Endothelial cell (in vitro differentiated cells): ENCODE measurements around the gene ABLIM1. TPM values are rescaled to one million over a fixed set of nuclear protein-coding genes. Genes with fewer than 3 reads are reported as not detected.

Source experiments
- DNase-seq: peaks from one replicate; pipeline ENCODE4 v3.0.0; 2021; ENCODE audit warnings: low spot score
- H3K27ac Mint-ChIP-seq: one replicate; pipeline ENCODE4 v1.8.0; 2021; ENCODE audit warnings: mixed read lengths, inconsistent platforms; ENCODE audit not compliant: unreplicated experiment
- H3K27me3 Mint-ChIP-seq: one replicate; pipeline ENCODE4 v1.8.0; 2021; ENCODE audit warnings: mild to moderate bottlenecking, moderate library complexity, mixed read lengths, inconsistent platforms; ENCODE audit not compliant: unreplicated experiment
- H3K36me3 Mint-ChIP-seq: one replicate; pipeline ENCODE4 v1.8.0; 2021; ENCODE audit warnings: mild to moderate bottlenecking, low read depth, mixed read lengths, inconsistent platforms; ENCODE audit not compliant: unreplicated experiment
- H3K4me1 Mint-ChIP-seq: one replicate; pipeline ENCODE4 v1.8.0; 2021; ENCODE audit warnings: mild to moderate bottlenecking, mixed read lengths, inconsistent platforms; ENCODE audit not compliant: unreplicated experiment
- H3K4me3 Mint-ChIP-seq: one replicate; pipeline ENCODE4 v1.8.0; 2021; ENCODE audit warnings: mild to moderate bottlenecking, mixed read lengths, inconsistent platforms; ENCODE audit not compliant: unreplicated experiment
- H3K9me3 Mint-ChIP-seq: one replicate; pipeline ENCODE4 v1.8.0; 2021; ENCODE audit warnings: mixed read lengths, inconsistent platforms; ENCODE audit not compliant: unreplicated experiment
- CTCF ChIP-seq: fragments of 200-600 bp; sonication (generic); IDR thresholded peaks from one replicate; pipeline ENCODE4 v1.5.0; 2021; ENCODE audit warnings: antibody characterized with exemption; ENCODE audit not compliant: unreplicated experiment
- total RNA-seq: library from RNA; stranded (reverse); fragmentation: NEBNext Ultra II Directional; extraction: Animal tissue kit (Norgen Biotek cat#: 25700); gene quantifications from one replicate; pipeline ENCODE4 v1.2.1, GENCODE V29; 2021; ENCODE audit not compliant: unreplicated experiment

Gene ABLIM1
- total RNA-seq, 1 donor from 2014 or later: 55.9 TPM

GRCh38 chr10:114477285-114477684 is 180.8 kb downstream of the ABLIM1 start:
- TF ChIP-seq CTCF: no peak
- Mint-ChIP-seq H3K27ac (no peak overlapping the region), H3K36me3 (no peaks in the 10 kb centered on the region)

DNA sequence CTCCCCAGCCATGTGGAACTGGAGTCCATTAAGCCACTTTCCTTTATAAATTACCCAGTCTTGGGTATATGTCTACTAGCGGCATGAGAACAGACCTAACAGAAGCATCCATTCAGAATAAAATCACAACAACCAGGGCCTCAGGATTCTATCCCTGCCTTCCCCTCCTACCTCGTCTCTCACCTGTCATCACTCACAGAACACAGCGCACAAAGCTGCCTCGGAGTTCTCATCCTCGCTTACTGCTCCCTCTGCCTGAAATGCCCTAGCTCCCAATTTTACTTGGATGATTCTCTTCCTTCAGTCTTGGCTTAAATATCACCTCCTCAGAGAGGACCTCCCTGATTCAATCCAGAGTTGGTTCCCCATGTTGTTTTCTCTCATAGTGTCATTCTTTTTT is 183.1 kb downstream of the ABLIM1 start:
- H3K27ac Mint-ChIP-seq: no peak overlapping the region
- H3K27me3 Mint-ChIP-seq: peaks cover 2% of the 10 kb centered on the region
- no peak for TF ChIP-seq CTCF
- peaks cover 17% of the 10 kb centered on the region for H3K4me1 Mint-ChIP-seq
- no peaks in the 10 kb centered on the region for H3K9me3 Mint-ChIP-seq
- DNase-seq: no peak
- H3K36me3 Mint-ChIP-seq: no peaks in the 10 kb centered on the region
- H3K4me3 Mint-ChIP-seq: no peak overlapping the region

More at GRCh38 chr10:114477285-114477684, 180.8 kb downstream of the ABLIM1 start:
- Mint-ChIP-seq H3K4me1 (peaks cover 16% of the 10 kb centered on the region), H3K27me3 (no peaks in the 10 kb centered on the region), H3K4me3 (no peak overlapping the region), H3K9me3 (no peaks in the 10 kb centered on the region)
- no peak for DNase-seq

DNA sequence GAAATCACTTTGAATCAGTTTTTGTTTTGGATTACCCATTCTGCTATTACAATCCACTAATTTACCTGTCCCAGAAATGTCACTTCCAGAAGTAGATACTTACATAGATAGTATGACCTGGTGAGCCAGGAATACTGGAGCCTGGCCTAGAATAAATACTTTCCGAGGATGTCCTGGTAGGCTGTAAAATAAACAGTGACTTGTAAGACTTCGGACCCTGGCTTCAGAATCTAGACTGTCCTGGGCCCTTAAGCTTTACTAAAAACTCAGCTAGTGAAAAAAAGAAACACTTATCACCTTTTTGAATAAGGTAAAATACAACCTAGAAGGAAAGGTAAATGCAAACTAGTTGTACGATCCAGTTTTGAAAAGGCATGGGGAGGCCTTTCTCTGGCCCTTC is 184.3 kb downstream of the ABLIM1 start:
- H3K4me3 Mint-ChIP-seq: no peak overlapping the region
- no peak overlapping the region for H3K27ac Mint-ChIP-seq
- no peaks in the 10 kb centered on the region for H3K36me3 Mint-ChIP-seq
- no peak for TF ChIP-seq CTCF
- H3K9me3 Mint-ChIP-seq: no peaks in the 10 kb centered on the region
- peaks cover 4% of the 10 kb centered on the region for H3K27me3 Mint-ChIP-seq
- DNase-seq: no peak
- H3K4me1 Mint-ChIP-seq: peaks cover 17% of the 10 kb centered on the region

- H3K27me3 Mint-ChIP-seq: peaks cover 5% of the 10 kb centered on the region
- TF ChIP-seq CTCF: no peak
- peaks cover 17% of the 10 kb centered on the region for H3K4me1 Mint-ChIP-seq
- no peak overlapping the region for H3K27ac Mint-ChIP-seq
- H3K4me3 Mint-ChIP-seq: no peak overlapping the region
- no peak for DNase-seq
- H3K9me3 Mint-ChIP-seq: no peaks in the 10 kb centered on the region
- H3K36me3 Mint-ChIP-seq: no peaks in the 10 kb centered on the region
Measured at GRCh38 chr10:114472877-114473253, 185.2 kb downstream of the ABLIM1 start.

DNA sequence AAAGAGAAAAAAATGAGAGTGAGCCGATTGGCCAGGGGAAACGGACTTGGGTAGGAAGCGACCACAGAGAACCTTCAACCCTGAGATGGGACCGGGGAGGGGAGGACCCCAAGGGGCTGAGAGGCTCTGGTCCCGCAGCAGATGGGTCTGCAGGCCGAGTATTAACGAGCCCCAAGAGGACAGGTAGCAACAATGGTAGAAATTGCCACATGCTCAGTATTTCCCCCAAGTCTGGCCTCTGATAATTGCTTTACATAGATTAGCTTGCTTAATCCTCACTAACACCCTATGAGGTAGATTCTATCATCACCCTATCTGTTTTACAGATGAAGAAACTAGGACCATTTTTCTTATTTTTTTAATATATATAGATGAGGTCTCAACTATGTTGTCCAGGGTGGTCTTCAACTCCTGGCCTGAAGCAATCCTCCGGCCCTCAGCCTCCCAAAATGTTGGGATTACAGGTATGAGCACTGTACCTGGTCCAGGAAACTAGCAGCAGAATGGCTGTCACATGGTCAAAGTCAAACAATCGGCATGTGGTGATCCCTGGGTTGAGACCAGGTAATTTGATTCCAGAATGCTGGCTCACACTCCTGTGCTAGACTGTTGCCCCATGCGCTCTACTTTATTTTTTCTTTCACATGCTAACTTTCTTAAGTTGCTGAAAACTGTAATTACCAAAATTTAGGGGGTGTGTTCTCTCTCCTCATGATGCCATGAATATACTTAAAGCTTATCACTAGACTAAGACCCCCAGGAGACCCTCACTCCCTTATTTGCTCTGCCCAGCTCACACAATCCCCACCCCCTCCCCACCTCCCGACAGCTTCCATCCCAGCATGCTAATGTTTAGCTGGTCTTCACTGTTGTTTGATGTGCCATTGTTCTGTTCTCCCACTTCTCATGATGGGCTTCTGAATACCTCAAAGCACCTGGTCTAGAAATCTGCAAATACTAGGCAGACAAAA is 185.9 kb downstream of the ABLIM1 start:
- no peak for TF ChIP-seq CTCF
- no peaks in the 10 kb centered on the region for H3K9me3 Mint-ChIP-seq
- DNase-seq: no peak
- H3K36me3 Mint-ChIP-seq: no peaks in the 10 kb centered on the region
- H3K4me3 Mint-ChIP-seq: no peak overlapping the region
- H3K27ac Mint-ChIP-seq: no peak overlapping the region
- H3K27me3 Mint-ChIP-seq: peaks cover 5% of the 10 kb centered on the region
- peaks cover 17% of the 10 kb centered on the region for H3K4me1 Mint-ChIP-seq
